ENCODE results near the gene ROCK2.

DNA sequence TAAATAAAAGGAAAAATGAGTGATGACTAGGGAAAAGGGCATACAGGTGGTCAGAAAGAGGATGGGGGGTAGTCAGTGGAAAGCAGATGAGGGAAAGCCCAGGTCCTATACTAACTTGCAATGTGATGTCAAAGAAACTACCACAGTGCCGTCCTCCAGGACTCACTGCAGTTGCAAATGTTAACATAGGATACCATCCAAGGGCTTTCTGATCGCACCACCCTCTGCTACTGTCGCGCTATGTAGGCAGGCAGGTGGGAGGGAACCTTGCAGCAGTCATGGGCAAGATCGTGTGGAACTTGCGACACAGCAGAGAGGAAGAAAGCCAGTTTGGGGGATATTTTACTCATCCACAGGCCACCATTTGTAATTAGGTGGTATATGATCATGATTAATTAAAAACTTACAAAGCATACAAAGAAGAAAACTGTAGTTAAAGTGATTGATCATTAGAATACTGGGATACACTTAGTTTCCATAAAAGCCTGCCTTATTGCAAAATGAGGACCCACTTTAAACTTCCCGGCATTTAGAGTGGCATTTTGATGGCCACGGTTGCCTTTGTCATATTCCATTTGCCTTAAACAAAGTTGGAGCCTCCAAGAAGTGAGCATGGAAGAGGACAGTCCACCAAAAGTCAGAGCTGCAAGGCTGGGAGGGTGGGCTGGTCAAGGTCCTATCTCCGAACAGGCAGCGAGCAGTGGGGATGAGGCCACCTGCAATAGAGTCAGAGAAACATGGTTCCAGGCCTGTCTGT, 8.5 kb upstream of the ROCK2 start:
- TF ChIP-seq, protein P1, sequence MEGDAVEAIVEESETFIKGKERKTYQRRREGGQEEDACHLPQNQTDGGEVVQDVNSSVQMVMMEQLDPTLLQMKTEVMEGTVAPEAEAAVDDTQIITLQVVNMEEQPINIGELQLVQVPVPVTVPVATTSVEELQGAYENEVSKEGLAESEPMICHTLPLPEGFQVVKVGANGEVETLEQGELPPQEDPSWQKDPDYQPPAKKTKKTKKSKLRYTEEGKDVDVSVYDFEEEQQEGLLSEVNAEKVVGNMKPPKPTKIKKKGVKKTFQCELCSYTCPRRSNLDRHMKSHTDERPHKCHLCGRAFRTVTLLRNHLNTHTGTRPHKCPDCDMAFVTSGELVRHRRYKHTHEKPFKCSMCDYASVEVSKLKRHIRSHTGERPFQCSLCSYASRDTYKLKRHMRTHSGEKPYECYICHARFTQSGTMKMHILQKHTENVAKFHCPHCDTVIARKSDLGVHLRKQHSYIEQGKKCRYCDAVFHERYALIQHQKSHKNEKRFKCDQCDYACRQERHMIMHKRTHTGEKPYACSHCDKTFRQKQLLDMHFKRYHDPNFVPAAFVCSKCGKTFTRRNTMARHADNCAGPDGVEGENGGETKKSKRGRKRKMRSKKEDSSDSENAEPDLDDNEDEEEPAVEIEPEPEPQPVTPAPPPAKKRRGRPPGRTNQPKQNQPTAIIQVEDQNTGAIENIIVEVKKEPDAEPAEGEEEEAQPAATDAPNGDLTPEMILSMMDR (IDR thresholded peaks at IDR 0.05 in 8 of 11, conservative IDR thresholded peaks at IDR 0.05 in 3 of 11) = no peak
- TF ChIP-seq POLR2A (IDR thresholded peaks at IDR 0.05) (no peak), POLR2AphosphoS5 (IDR thresholded peaks at IDR 0.05) (no peak)
